ENCODE measurements around the gene RAMP1.

RAMP1 gene

DNA sequence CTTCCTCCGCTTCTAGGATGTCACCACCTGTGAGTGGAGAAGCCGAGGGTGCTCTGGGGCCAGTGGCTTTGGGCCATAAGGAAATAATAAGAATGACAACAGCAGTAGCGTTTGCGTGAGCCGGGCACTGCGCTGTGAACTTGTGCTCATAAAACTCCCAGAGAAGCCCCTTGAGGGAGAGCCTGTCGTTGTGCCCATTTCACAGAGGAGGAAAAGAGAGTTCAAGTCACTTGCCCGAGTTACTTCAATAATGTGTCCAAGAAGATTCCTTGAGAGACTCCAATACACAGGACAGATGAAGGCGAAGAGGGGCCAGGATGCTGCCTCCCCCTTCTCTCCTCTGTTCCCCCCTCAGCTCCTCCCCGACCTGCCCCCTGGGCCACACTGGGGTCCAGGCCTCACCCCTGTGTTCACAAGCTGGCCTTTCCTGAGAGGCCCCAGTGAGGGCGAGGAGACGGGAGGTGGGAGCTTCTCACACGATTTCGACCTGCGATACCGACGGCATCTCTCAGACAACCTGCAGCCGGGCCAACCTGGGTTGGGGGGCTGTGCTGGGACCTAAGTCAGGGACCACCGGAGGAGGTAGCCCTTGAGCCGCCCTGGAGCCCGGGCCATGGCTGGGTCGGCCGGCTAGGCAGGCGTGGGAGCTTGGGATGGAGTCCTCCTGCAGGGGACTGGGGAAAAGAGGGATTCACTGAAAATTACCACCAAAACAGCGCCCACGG, 53.9 kb downstream of the RAMP1 start:
- no peak for TF ChIP-seq GABPA (IDR thresholded peaks at IDR 0.05; ENCODE audit: low read depth)
- TF ChIP-seq, protein P1, sequence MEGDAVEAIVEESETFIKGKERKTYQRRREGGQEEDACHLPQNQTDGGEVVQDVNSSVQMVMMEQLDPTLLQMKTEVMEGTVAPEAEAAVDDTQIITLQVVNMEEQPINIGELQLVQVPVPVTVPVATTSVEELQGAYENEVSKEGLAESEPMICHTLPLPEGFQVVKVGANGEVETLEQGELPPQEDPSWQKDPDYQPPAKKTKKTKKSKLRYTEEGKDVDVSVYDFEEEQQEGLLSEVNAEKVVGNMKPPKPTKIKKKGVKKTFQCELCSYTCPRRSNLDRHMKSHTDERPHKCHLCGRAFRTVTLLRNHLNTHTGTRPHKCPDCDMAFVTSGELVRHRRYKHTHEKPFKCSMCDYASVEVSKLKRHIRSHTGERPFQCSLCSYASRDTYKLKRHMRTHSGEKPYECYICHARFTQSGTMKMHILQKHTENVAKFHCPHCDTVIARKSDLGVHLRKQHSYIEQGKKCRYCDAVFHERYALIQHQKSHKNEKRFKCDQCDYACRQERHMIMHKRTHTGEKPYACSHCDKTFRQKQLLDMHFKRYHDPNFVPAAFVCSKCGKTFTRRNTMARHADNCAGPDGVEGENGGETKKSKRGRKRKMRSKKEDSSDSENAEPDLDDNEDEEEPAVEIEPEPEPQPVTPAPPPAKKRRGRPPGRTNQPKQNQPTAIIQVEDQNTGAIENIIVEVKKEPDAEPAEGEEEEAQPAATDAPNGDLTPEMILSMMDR (IDR thresholded peaks at IDR 0.05; ENCODE audit: insufficient read depth, low read length): no peak
- TF ChIP-seq, protein P2, sequence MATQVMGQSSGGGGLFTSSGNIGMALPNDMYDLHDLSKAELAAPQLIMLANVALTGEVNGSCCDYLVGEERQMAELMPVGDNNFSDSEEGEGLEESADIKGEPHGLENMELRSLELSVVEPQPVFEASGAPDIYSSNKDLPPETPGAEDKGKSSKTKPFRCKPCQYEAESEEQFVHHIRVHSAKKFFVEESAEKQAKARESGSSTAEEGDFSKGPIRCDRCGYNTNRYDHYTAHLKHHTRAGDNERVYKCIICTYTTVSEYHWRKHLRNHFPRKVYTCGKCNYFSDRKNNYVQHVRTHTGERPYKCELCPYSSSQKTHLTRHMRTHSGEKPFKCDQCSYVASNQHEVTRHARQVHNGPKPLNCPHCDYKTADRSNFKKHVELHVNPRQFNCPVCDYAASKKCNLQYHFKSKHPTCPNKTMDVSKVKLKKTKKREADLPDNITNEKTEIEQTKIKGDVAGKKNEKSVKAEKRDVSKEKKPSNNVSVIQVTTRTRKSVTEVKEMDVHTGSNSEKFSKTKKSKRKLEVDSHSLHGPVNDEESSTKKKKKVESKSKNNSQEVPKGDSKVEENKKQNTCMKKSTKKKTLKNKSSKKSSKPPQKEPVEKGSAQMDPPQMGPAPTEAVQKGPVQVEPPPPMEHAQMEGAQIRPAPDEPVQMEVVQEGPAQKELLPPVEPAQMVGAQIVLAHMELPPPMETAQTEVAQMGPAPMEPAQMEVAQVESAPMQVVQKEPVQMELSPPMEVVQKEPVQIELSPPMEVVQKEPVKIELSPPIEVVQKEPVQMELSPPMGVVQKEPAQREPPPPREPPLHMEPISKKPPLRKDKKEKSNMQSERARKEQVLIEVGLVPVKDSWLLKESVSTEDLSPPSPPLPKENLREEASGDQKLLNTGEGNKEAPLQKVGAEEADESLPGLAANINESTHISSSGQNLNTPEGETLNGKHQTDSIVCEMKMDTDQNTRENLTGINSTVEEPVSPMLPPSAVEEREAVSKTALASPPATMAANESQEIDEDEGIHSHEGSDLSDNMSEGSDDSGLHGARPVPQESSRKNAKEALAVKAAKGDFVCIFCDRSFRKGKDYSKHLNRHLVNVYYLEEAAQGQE (IDR thresholded peaks at IDR 0.05; ENCODE audit: insufficient replicate concordance, low read depth): no peak
- TF ChIP-seq SPI1 (IDR thresholded peaks at IDR 0.05; ENCODE audit: borderline replicate concordance, low read depth): no peak
- TF ChIP-seq POLR2AphosphoS5 (IDR thresholded peaks at IDR 0.05; ENCODE audit: low read depth): no peak
- no peak overlapping the region for H3K4me3 ChIP-seq (replicated peaks; ENCODE audit: insufficient read depth, low read length)
- H3K27me3 ChIP-seq (ENCODE audit: insufficient read depth, poor library complexity, severe bottlenecking): no peaks in the 10 kb centered on the region
- no peak overlapping the region for H3K27ac ChIP-seq (replicated peaks)
- no peak for DNase-seq (ENCODE audit: low read depth in 1 of 2, low spot score in 1 of 2)

DNA sequence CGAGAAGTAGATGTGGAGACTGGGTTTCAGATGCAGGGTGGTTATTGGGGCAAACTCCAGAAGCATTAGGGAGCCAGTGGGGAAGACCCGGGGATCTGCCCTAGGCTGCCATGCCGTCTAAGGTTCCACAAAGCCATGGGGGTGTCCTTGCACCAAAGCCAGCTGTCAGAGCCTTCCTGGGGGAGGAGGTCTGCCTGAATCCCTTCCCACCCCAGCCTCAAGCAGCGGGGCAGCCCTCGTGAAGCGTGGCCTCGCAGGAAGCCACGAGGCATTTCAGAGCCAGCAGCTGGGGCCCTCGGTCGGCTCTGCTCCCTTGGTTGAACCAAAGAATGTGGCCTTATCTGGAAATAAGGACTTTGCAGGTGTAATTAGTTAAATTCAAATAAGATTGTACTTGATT, 56.2 kb downstream of the RAMP1 start:
- H3K27ac ChIP-seq (replicated peaks): no peak overlapping the region
- DNase-seq (ENCODE audit: low read depth in 1 of 2, low spot score in 1 of 2): no peak
- no peaks in the 10 kb centered on the region for H3K27me3 ChIP-seq (ENCODE audit: insufficient read depth, poor library complexity, severe bottlenecking)
- TF ChIP-seq GABPA (IDR thresholded peaks at IDR 0.05; ENCODE audit: low read depth): no peak
- no peak for TF ChIP-seq SPI1 (IDR thresholded peaks at IDR 0.05; ENCODE audit: borderline replicate concordance, low read depth)
- TF ChIP-seq, protein P1 (IDR thresholded peaks at IDR 0.05; ENCODE audit: insufficient read depth, low read length): no peak
- TF ChIP-seq, protein P2 (IDR thresholded peaks at IDR 0.05; ENCODE audit: insufficient replicate concordance, low read depth): no peak
- no peak for TF ChIP-seq POLR2AphosphoS5 (IDR thresholded peaks at IDR 0.05; ENCODE audit: low read depth)
- no peak overlapping the region for H3K4me3 ChIP-seq (replicated peaks; ENCODE audit: insufficient read depth, low read length)

DNA sequence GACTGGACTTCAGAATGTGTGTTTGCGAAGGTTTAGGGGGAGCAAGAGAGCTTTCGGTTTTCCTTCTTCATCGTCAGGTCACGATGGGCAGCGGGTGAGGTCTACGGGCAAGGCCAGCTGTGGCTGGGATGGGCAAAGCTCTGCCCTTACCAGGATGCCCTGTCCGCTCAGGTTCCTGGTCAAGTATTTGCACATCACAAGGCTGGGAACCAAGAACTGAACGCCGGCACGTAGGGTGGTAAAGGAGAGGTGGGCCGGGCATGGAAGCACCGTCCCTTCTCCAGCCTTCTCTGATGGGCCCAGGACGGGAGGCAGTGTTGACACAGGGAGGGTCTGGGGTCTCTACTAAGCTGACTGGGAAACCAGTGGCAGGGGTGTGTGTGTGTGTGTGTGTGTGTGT, 56.9 kb downstream of the RAMP1 start:
- no peak for DNase-seq (ENCODE audit: low read depth in 1 of 2, low spot score in 1 of 2)
- Histone ChIP-seq H3K27ac (replicated peaks) (no peak overlapping the region), H3K27me3 (ENCODE audit: insufficient read depth, poor library complexity, severe bottlenecking) (no peaks in the 10 kb centered on the region), H3K4me3 (replicated peaks; ENCODE audit: insufficient read depth, low read length) (no peak overlapping the region)
- TF ChIP-seq, protein P1 (IDR thresholded peaks at IDR 0.05; ENCODE audit: insufficient read depth, low read length): no peak
- no peak for TF ChIP-seq POLR2AphosphoS5 (IDR thresholded peaks at IDR 0.05; ENCODE audit: low read depth)
- TF ChIP-seq, protein P2 (IDR thresholded peaks at IDR 0.05; ENCODE audit: insufficient replicate concordance, low read depth): no peak
- TF ChIP-seq SPI1 (IDR thresholded peaks at IDR 0.05; ENCODE audit: borderline replicate concordance, low read depth): no peak
- TF ChIP-seq GABPA (IDR thresholded peaks at IDR 0.05; ENCODE audit: low read depth): no peak

Data from HL-60 (cell line).